Hepatocyte (in vitro differentiated cells): ENCODE results near the gene STK33. TPM values are rescaled to one million over a fixed set of nuclear protein-coding genes. Genes with fewer than 3 reads are reported as not detected.

Experiments used
- DNase-seq: peaks from one replicate; pipeline ENCODE4 v3.0.0-alpha.2; 2016; ENCODE audit warnings: low spot score
- H2AFZ ChIP-seq: fragments of 200-600 bp; sonication (generic); 2 replicates; pipeline ENCODE4 v1.6.0; 2016; ENCODE audit warnings: antibody characterized with exemption, mild to moderate bottlenecking
- H3K27ac ChIP-seq: fragments of 200-600 bp; sonication (generic); 2 replicates; pipeline ENCODE4 v1.5.1; 2016; ENCODE audit warnings: mild to moderate bottlenecking
- H3K27me3 ChIP-seq: fragments of 200-600 bp; sonication (generic); 2 replicates; pipeline ENCODE4 v1.6.1; 2016
- H3K36me3 ChIP-seq: fragments of 200-600 bp; sonication (generic); replicated peaks from 2 replicates; pipeline ENCODE4 v1.5.1; 2016; ENCODE audit warnings: low read depth; ENCODE audit not compliant: insufficient read depth
- H3K4me1 ChIP-seq: fragments of 200-600 bp; sonication (generic); 2 replicates; pipeline ENCODE4 v1.5.1; 2016; ENCODE audit warnings: mild to moderate bottlenecking, moderate library complexity; ENCODE audit not compliant: insufficient read depth
- H3K4me2 ChIP-seq: fragments of 200-600 bp; sonication (generic); 2 replicates; pipeline ENCODE4 v1.6.0; 2016
- H3K4me3 ChIP-seq: fragments of 200-600 bp; sonication (generic); 2 replicates; pipeline ENCODE4 v1.5.1; 2016; ENCODE audit warnings: mild to moderate bottlenecking
- H3K79me2 ChIP-seq: fragments of 200-600 bp; sonication (generic); 2 replicates; pipeline ENCODE4 v1.6.0; 2017; ENCODE audit warnings: mild to moderate bottlenecking
- H3K9me2 ChIP-seq: fragments of 200-600 bp; sonication (generic); replicated peaks from 2 replicates; pipeline ENCODE4 v1.6.0; 2017; ENCODE audit warnings: mild to moderate bottlenecking; ENCODE audit not compliant: insufficient read depth
- H3K9me3 ChIP-seq: fragments of 200-600 bp; sonication (generic); 2 replicates; pipeline ENCODE4 v1.5.1; 2016; ENCODE audit warnings: low read depth, mild to moderate bottlenecking
- H4K20me1 ChIP-seq: fragments of 200-600 bp; sonication (generic); 2 replicates; pipeline ENCODE4 v1.6.0; 2016; ENCODE audit warnings: mild to moderate bottlenecking; ENCODE audit not compliant: insufficient read depth, poor library complexity, severe bottlenecking
- EZH2 ChIP-seq: fragments of 200-600 bp; sonication (generic); IDR thresholded peaks from 2 replicates; pipeline ENCODE4 v1.6.1; 2016; ENCODE audit warnings: antibody characterized with exemption, mild to moderate bottlenecking, borderline replicate concordance
- EZH2phosphoT487 ChIP-seq: fragments of 200-600 bp; sonication (generic); IDR thresholded peaks from one replicate; pipeline ENCODE4 v1.6.1; 2018; ENCODE audit warnings: antibody characterized with exemption, mild to moderate bottlenecking, low read depth, moderate library complexity; ENCODE audit not compliant: unreplicated experiment, severe bottlenecking
- WGBS: methylation state at CpG from one replicate; pipeline ENCODE4 v1.1.6; 2016; ENCODE audit warnings: low lambda C conversion rate; ENCODE audit errors: missing lambda C conversion rate; 5-methylcytosine and 5-hydroxymethylcytosine counted together
- polyA plus RNA-seq: library from polyadenylated mRNA; unstranded; fragments of >200 nt; fragmentation: Nextera tagmentation; extraction: Ambion mirVana; gene quantifications from 2 replicates; pipeline ENCODE4 v1.2.1, GENCODE V29; 2016
- total RNA-seq: library from RNA; depleted of rRNA; stranded (reverse); fragments of >200 nt; gene quantifications from 2 replicates; pipeline ENCODE4 v1.2.3, GENCODE V29; 2014
- TF ChIP-seq, protein P1 (sequence below): fragments of 200-600 bp; sonication (generic); IDR thresholded peaks from 2 replicates; pipeline ENCODE4 v1.5.1; 2016; ENCODE audit warnings: antibody characterized with exemption, mild to moderate bottlenecking; ENCODE audit not compliant: poor library complexity

STK33 gene
- total and polyA plus RNA-seq, 2 experiments from 2014 or later = 3.0 to 12.8 TPM

- H3K4me1 ChIP-seq = no peaks in the 10 kb centered on the region
- H3K9me3 ChIP-seq = no peaks in the 10 kb centered on the region
- H2AFZ ChIP-seq = no peak overlapping the region
- DNase-seq = no peak
- H3K4me3 ChIP-seq = no peak overlapping the region
- H3K79me2 ChIP-seq = no peaks in the 10 kb centered on the region
- H3K9me2 ChIP-seq = no peaks in the 10 kb centered on the region
- TF ChIP-seq EZH2 = no peak
- TF ChIP-seq EZH2phosphoT487 = no peak
- TF ChIP-seq, protein P1, sequence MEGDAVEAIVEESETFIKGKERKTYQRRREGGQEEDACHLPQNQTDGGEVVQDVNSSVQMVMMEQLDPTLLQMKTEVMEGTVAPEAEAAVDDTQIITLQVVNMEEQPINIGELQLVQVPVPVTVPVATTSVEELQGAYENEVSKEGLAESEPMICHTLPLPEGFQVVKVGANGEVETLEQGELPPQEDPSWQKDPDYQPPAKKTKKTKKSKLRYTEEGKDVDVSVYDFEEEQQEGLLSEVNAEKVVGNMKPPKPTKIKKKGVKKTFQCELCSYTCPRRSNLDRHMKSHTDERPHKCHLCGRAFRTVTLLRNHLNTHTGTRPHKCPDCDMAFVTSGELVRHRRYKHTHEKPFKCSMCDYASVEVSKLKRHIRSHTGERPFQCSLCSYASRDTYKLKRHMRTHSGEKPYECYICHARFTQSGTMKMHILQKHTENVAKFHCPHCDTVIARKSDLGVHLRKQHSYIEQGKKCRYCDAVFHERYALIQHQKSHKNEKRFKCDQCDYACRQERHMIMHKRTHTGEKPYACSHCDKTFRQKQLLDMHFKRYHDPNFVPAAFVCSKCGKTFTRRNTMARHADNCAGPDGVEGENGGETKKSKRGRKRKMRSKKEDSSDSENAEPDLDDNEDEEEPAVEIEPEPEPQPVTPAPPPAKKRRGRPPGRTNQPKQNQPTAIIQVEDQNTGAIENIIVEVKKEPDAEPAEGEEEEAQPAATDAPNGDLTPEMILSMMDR = no peak
- H3K36me3 ChIP-seq = no peaks in the 10 kb centered on the region
- 91% methylated on average over 4 of the region's 4 CpGs for WGBS
- no peak overlapping the region for H3K27ac ChIP-seq
- no peaks in the 10 kb centered on the region for H3K27me3 ChIP-seq
- H4K20me1 ChIP-seq = no peaks in the 10 kb centered on the region
- H3K4me2 ChIP-seq = no peak overlapping the region
Observed at GRCh38 chr11:8352103-8352875, 241.7 kb downstream of the STK33 start.

DNA sequence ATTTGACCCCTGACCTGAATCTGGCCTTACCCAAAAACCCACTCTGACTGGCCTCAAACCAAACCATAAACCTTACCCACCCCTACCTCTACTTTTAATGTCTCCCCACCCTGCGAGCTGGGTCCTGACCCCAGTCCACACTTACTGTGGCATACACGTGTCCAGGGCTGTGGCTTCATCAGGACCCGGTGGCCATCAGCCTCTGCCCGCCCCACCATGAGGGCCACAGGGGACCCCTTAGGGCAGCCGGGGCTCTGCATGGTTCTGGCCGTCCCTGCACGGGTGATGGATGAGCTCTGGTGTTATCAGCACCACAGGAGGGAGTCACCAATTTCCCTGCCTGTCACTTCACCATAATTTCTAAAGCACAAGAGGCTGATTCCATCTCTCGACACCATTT is 242.8 kb downstream of the STK33 start:
- no peak overlapping the region for H2AFZ ChIP-seq
- no peak for DNase-seq
- H3K36me3 ChIP-seq = no peaks in the 10 kb centered on the region
- no peak overlapping the region for H3K4me2 ChIP-seq
- no peaks in the 10 kb centered on the region for H3K9me3 ChIP-seq
- H3K4me1 ChIP-seq = no peaks in the 10 kb centered on the region
- no peaks in the 10 kb centered on the region for H3K27me3 ChIP-seq
- WGBS = 82% methylated on average over 8 of the region's 8 CpGs
- H4K20me1 ChIP-seq = no peaks in the 10 kb centered on the region
- no peak for TF ChIP-seq EZH2
- TF ChIP-seq, protein P1 = no peak
- TF ChIP-seq EZH2phosphoT487 = no peak
- no peaks in the 10 kb centered on the region for H3K9me2 ChIP-seq
- H3K4me3 ChIP-seq = no peak overlapping the region
- no peak overlapping the region for H3K27ac ChIP-seq
- H3K79me2 ChIP-seq = no peaks in the 10 kb centered on the region

DNA sequence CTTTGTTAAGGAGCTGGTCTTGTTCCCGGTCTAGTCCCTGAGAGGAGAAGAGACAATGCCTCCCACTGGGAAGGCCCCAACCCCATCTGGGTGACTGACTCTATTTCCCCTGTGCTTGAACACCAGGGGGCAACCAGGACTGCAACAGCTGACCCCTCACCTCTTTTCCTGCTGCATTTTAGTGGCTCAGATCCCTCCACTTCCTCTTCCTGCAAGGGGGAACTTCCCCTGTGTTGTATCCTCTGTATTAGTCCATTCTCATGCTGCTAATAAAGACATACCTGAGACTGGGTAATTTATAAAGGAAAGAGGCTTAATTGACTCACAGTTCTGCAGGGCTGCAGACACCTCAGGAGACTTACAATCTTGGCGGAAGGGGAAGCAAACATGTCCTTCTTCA is 246.1 kb downstream of the STK33 start:
- H3K4me3 ChIP-seq = no peak overlapping the region
- no peak overlapping the region for H3K4me2 ChIP-seq
- H4K20me1 ChIP-seq = no peaks in the 10 kb centered on the region
- H3K36me3 ChIP-seq = no peaks in the 10 kb centered on the region
- no peaks in the 10 kb centered on the region for H3K79me2 ChIP-seq
- H3K9me3 ChIP-seq = no peaks in the 10 kb centered on the region
- no peak overlapping the region for H3K27ac ChIP-seq
- H3K9me2 ChIP-seq = no peaks in the 10 kb centered on the region
- 94% methylated on average over 2 of the region's 2 CpGs for WGBS
- H3K27me3 ChIP-seq = no peaks in the 10 kb centered on the region
- DNase-seq = no peak
- TF ChIP-seq EZH2 (no peak), EZH2phosphoT487 (no peak)
- TF ChIP-seq, protein P1 = no peak
- no peaks in the 10 kb centered on the region for H3K4me1 ChIP-seq
- no peak overlapping the region for H2AFZ ChIP-seq
